Left lobe of liver (tissue), 2 donors: ENCODE data around the gene TFEB. TPM values are rescaled to one million over a fixed set of nuclear protein-coding genes. Genes with fewer than 3 reads are reported as not detected.

ENCODE experiments used
- ATAC-seq: fragments of 200-7000 bp; cut with Tn5 transposase; one replicate; pipeline ENCODE4 v1.9.1; 2020; ENCODE audit warnings: mild to moderate bottlenecking, moderate library complexity
- DNase-seq: peaks from one replicate; pipeline ENCODE4 v3.0.0-alpha.2; 2020; ENCODE audit warnings: low spot score
- total RNA-seq: library from RNA; stranded (reverse); gene quantifications from one replicate; pipeline ENCODE4 v1.2.1, GENCODE V29; 2021
- donor health status: DM: no; HTN: no; CAD: no; lungs with moderate emphysema.
- donor health status: DM: no; HTN: yes; CAD: no.

The TFEB gene
- total RNA-seq, 1 donor from 2014 or later = 8.9 TPM

GRCh38 chr6:41707565-41708200 is 27.7 kb downstream of the TFEB start:
- ATAC-seq = no peak
- DNase-seq = no peak

GRCh38 chr6:41706876-41707564 is 28.4 kb downstream of the TFEB start:
- ATAC-seq = peak; percentile 50
- DNase-seq = no peak

- ATAC-seq (peak; percentile 69), DNase-seq (no peak)
These were observed 29.2 kb downstream of the TFEB start for GRCh38 chr6:41705996-41706835.

GRCh38 chr6:41705311-41705995 is 30.0 kb downstream of the TFEB start:
- ATAC-seq (no peak), DNase-seq (no peak)

GRCh38 chr6:41704656-41705310 is 30.6 kb downstream of the TFEB start:
- no peak for DNase-seq
- ATAC-seq = no peak

- no peak for DNase-seq
- ATAC-seq = no peak
These were observed 31.4 kb downstream of the TFEB start for GRCh38 chr6:41704028-41704427.

GRCh38 chr6:41702771-41703494 is 32.5 kb downstream of the TFEB start:
- no peak for DNase-seq
- no peak for ATAC-seq

GRCh38 chr6:41702089-41702745 is 33.2 kb downstream of the TFEB start:
- DNase-seq (no peak), ATAC-seq (no peak)

- peak; percentile 17 for ATAC-seq
- DNase-seq = no peak
These were observed 34.7 kb downstream of the TFEB start for GRCh38 chr6:41700463-41701347.

- no peak for DNase-seq
- ATAC-seq = no peak
These were observed 36.3 kb downstream of the TFEB start for GRCh38 chr6:41699063-41699462.

- no peak for DNase-seq
- no peak for ATAC-seq
These were observed 37.3 kb downstream of the TFEB start for GRCh38 chr6:41697861-41698781.

GRCh38 chr6:41696788-41697187 is 38.6 kb downstream of the TFEB start:
- DNase-seq (no peak), ATAC-seq (no peak)

- ATAC-seq = no peak
These were observed 39.6 kb downstream of the TFEB start for GRCh38 chr6:41695825-41696224.

GRCh38 chr6:41694815-41695526 is 40.4 kb downstream of the TFEB start:
- ATAC-seq (no peak), DNase-seq (no peak)

More at GRCh38 chr6:41695825-41696224, 39.6 kb downstream of the TFEB start:
- no peak for DNase-seq

- peak; percentile 39 for ATAC-seq
- DNase-seq = no peak
These were observed 41.8 kb downstream of the TFEB start for GRCh38 chr6:41693281-41694240.

- no peak for ATAC-seq
- DNase-seq = no peak
These were observed 42.7 kb downstream of the TFEB start for GRCh38 chr6:41692730-41693129.
